Measurements from ENCODE around the gene IFT81. TPM values are rescaled to one million over a fixed set of nuclear protein-coding genes. Genes with fewer than 3 reads are reported as not detected.

The IFT81 gene
- polyA plus RNA-seq, 10 donors = 14.1 to 25.9 (median 17.6) TPM

DNA sequence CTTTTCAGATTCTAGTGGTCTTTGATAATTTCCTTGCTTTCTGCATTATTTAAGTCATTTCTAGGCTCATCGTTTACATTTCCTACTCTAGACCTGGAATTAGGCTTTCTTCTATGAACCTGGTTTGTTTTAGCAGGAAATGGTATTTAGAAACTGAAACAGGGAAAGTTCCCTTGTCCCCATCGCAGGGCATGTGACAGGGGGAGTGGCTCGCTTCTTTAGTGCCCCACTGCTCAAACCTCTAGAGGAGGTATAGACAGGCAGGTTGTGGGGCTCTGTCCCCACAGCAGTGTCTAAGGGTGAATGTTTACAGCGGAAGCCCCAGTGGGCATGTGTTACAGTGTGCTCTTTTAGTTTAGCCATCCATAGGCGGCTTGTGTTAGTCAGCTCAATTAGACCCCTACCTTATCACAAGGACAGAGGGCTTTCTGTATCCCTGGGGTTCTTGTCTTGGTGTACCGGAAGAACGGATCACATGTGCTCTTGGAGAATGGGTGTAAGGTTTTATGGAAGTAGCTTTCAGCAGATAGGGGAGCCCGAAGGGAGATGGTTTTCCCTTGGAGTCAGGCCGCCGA, 25.0 kb downstream of the IFT81 start:
- no peak for DNase-seq

DNA sequence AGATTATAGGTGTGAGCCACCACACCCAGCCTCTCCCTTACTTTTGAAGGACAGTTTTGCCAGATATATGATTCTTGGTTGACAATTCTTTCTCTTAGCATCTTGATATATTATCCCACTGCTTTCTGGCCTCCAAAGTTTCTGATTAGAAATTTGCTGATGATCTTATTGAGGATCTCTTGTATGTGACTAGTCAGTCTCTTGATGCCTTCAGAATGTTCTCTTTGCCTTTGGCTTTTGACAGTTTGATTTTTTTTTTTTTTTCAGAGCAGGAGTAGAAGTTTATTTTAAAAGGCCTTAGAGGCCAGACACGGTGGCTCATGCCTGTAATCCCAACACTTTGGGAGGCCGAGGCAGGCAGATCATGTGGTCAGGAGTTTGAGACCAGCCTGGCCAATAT, 32.6 kb downstream of the IFT81 start:
- DNase-seq = no peak

GRCh38 chr12:110157539-110157938, 33.4 kb downstream of the IFT81 start:
- no peak for DNase-seq

- peak in 1 of 3 donors; percentile 57 for DNase-seq
These were observed 35.6 kb downstream of the IFT81 start for GRCh38 chr12:110159671-110160245.

DNA sequence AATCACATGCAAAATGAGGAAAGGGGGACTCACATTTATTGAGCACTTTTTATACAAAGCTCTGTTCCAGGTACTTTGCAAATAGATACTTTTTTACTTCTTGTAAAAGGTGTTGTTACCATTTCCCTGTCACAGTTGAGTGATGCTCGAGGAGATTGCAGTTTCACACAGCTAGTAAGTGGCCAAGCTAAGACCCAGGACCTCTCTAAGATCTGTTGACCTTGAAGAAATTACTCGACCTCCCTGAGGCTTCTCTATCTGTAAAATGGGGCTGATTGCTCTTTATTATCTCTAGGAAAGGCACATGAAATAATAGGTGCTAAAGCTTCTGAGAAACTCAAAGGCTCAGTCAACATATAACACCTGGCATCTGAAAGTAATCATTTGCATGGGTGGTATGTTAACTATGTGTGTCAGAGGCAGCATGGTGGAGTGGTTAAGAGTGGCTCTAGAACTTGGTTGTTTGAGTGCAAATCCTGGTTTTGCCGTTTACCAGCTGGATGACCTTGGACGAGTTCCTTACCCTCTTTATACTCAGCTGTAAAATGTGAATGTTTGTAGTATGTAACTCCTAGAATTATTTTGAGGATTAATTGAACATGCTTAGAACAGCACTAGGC, 41.5 kb downstream of the IFT81 start:
- no peak for DNase-seq

- DNase-seq = no peak
These were observed 44.7 kb downstream of the IFT81 start for GRCh38 chr12:110168732-110169455.

DNA sequence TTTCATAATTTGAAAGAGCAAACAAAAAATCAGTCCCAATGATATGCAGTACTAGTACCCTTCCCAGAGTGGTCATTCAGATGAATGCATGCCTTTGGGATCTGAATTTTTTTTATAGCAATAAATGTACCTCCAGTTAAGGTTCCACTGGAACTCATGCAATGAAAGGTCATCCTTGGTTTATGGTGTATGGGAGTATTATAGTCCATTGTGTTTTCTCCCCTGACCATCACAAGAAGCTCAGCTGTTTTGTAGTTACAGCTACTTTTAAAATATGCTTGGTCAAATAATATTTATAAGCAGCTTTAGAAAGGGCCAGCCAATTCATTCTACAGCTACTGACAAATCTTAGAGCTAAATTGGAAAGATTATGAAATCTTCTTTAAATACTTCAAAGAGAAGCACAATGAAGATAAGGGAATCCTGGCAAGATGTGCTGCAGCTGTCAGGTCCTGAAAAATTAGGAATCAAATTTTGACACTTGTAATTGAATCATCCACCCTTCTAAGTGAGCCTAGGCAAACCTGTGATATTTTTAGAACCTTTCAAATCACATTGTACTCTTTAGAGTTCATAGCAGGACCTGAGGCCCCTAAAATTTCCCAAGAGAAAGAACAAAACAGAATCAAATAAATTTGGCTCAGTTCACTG, 46.5 kb downstream of the IFT81 start:
- DNase-seq = peak in 2 of 3 donors; percentile 23 to 32

DNA sequence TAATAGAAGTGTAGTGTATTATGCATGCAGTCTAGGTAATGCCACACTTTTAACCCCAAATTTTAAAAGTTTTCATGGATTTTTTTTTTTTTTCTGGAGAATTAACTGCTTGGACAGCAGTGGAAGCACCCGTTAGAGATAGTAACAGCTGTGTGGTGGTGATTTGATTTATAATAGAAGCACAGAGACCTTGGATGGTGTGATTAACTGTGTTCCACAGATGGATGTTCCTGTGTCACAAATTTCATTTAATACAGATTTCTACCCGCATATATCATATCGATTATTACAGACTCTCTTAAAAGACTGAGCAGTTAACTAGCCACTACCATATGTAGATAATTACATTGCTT, 47.0 kb downstream of the IFT81 start:
- DNase-seq = no peak

DNA sequence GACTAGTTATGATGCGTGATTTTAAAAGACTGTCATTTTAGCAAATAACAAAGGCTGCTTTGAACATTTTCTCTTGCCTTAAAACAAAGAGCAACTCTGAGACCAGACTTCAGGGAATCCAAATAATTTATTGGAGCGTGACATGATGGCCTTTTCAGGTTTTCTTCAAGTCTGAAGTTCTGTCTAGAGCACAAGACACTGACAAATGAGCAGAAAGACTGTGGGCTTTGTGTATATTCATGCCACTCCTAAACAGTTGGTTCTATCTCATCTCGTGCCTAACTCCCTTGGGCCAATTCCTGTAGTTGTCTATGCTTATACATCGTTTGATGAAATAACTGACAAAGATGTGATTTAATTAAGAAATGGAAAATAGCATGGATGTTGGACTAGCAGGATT, 47.5 kb downstream of the IFT81 start:
- DNase-seq = no peak

DNA sequence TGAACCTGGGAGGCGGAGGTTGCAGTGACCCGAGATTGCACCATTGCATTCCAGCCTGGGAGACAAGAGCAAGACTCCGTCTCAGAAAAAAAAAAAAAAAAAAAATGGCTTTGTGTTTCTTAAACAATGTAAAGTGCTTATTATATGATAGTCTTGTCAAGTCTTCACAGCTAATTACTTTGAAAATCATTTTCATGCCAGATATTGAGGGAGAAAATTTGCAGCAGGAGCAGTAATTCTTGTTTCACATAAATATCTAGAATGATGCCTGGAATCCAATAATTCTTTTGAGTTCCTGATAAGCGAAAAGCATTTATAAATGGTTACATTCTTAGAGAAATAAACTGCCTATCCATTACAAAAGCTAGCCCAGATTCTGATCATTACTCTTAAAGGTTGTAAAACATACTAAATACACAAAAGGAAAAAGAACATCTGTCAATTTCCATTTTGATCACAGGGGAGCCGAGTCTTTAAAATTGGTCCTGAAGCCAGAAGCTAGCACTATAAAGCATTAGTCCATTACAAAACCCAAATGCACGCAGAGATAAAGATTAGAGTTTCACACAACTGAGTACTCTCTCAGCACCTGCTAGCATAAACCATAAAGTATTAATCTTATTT, 50.3 kb downstream of the IFT81 start:
- peak in 1 of 3 donors; percentile 18 for DNase-seq

DNA sequence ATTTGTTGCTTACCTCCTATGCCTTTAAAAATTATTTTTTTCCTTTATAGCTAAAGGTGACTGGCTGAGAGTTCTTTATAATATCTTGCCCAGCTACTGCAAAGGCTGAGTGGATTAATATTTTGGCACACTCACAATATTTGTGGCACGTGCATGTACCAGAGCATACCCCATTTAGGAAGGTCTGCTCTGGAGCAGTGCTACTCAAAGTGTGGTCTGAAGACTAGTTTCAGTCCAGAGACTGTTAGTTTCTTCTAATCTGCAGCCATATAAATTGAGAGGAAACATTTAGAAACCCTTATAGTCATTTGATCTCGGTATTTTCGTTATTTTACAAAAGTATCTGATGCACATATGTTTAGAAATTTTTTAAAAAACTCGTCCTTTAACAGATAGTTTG, 51.0 kb downstream of the IFT81 start:
- DNase-seq = no peak

- peak; percentile 86 to 94 (median 89) for DNase-seq
These were observed 52.6 kb downstream of the IFT81 start for GRCh38 chr12:110176745-110177144.

GRCh38 chr12:110179291-110179690, 55.1 kb downstream of the IFT81 start:
- DNase-seq = peak in 1 of 3 donors; percentile 42

DNA sequence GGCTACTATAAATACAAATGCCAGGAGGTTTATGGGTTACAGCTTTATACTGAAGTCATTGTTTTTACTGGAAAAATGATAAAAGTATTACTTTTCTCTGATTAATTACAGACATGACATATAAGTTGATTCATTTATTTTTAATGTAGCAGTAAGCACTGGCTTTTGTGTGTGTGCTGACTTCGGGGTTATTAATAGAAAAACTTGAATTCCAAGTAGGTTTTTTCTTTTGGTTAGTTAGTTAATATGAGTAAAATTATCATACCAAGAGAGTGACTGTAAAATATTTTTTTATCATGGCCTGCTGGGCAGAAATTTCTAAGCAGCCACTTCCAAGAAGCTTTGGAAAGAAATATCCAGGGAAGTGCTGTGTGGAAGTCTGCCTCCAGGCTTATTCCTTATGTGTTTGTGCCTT, 56.4 kb downstream of the IFT81 start:
- peak in 1 of 3 donors; percentile 67 for DNase-seq

GRCh38 chr12:110182281-110182680, 58.1 kb downstream of the IFT81 start:
- no peak for DNase-seq

DNA sequence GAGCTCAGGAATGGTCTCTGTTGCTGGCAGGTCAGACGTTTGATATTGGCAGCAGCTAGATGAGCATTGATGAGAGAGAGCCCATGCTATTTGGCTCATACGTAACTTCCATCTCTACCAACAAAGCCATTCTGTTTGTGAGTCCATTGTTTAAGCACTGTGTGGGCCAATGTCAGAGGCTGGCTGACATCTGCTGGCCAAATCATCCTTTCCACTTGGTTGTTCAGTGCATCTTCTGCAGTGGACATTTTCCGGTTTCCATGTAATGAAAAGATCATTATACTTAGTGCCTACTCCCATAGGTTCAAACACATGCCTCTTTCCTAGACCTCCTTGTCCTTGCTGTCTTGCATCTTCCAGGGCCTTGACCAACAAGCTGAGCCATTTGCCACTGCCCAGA, 59.2 kb downstream of the IFT81 start:
- DNase-seq = no peak

DNA sequence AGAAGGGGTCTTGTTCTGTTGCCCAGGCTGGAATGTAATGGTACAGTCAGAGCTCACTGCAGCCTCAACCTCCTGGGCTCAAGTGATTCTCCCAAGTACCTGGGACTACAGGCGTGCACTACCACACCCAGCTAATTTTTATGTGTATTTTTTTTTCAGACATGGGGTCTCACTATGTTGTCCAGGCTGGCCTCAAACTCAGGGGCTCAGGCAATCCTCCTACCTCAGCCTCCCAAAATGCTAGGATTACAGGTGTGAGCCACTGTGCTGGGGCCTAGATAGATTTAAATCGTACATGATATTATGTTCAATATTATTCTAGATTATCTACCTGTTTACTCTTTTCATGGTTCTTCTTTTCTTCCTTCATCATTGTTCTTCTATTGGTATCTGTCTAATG, 61.5 kb downstream of the IFT81 start:
- no peak for DNase-seq

GRCh38 chr12:110186059-110186458, 61.9 kb downstream of the IFT81 start:
- no peak for DNase-seq

DNA sequence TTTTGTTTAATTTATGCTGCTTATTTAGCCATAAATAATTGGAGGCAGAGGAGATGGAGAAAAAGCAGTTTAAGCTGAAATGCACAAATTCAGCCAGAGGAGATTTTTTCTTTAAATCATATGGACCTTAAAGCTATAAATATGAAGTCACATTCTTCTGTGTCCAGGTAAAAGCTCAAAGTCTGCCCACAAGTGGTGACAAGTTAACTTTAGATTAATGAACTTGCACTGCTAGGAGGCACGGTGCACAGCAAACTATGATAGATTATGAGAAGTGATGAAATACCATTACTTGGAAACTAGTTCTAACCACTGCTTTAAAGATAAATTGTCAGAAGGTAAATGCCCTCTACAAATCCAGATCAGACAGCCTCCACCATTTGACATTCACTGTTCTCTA, 69.0 kb downstream of the IFT81 start:
- no peak for DNase-seq

GRCh38 chr12:110197003-110197402, 72.8 kb downstream of the IFT81 start:
- DNase-seq = no peak

GRCh38 chr12:110198386-110198785, 74.2 kb downstream of the IFT81 start:
- DNase-seq = no peak

All from muscle of back (tissue), 11 donors.